Esophagus squamous epithelium (tissue), 4 donors: ENCODE results near the gene BRINP3.

Source experiments
- POLR2A ChIP-seq, 4 donors: fragments of 450-650 bp; IDR thresholded peaks; one replicate each; pipeline ENCODE4 v1.6.1; 2017; ENCODE audit warnings: antibody characterized with exemption in 4 of 4, mild to moderate bottlenecking in 4 of 4, moderate library complexity in 3 of 4
- TF ChIP-seq, protein P1 (sequence below), 6 experiments: fragments of 450-650 bp in 4 of 6; fragments of 200-600 bp in 2 of 6; sonication (generic) in 2 of 6; IDR thresholded peaks; one replicate each; pipeline ENCODE4 v1.5.1; 2016 to 2019; ENCODE audit warnings: antibody characterized with exemption in 6 of 6, mild to moderate bottlenecking in 4 of 6, moderate library complexity in 4 of 6

DNA sequence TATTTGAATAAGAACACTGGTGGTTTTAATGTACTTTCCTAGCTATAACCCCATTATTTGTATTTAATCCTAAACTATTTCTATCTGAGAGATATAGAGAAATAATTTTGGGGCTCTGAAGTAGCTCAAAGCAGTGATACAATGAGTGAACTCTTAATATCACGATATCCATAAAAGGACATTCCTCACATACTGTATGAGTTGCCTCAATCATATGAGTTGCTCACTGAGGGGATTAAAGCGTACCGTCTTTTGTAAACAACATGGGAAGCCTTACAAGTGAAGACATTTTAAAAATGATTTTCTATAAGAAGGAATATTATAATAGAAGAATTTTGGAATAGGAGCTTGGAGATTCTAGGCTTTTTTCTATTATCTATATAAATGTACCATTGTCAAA lies 21.5 kb downstream of the BRINP3 start:
- TF ChIP-seq, protein P1, sequence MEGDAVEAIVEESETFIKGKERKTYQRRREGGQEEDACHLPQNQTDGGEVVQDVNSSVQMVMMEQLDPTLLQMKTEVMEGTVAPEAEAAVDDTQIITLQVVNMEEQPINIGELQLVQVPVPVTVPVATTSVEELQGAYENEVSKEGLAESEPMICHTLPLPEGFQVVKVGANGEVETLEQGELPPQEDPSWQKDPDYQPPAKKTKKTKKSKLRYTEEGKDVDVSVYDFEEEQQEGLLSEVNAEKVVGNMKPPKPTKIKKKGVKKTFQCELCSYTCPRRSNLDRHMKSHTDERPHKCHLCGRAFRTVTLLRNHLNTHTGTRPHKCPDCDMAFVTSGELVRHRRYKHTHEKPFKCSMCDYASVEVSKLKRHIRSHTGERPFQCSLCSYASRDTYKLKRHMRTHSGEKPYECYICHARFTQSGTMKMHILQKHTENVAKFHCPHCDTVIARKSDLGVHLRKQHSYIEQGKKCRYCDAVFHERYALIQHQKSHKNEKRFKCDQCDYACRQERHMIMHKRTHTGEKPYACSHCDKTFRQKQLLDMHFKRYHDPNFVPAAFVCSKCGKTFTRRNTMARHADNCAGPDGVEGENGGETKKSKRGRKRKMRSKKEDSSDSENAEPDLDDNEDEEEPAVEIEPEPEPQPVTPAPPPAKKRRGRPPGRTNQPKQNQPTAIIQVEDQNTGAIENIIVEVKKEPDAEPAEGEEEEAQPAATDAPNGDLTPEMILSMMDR (IDR thresholded peaks at IDR 0.05) = no peak
- no peak for TF ChIP-seq POLR2A (IDR thresholded peaks at IDR 0.05)
